Stimulated activated CD8-positive, alpha-beta memory T cell treated with anti-CD3 and anti-CD28 coated beads, Interleukin-12 subunit alpha, Interleukin-12 subunit beta, amount 100 ng/mL, for 1 hour (primary cell): ENCODE measurements around the gene NGB.
"Not testable (repeated sequence)": the region's sequence is repeated elsewhere in the genome, so short reads cannot be mapped to it uniquely, and the experiment has no call there.

Experiments
- DNase-seq: peaks from one replicate; pipeline ENCODE4 v3.0.0-alpha.2; 2020; ENCODE audit warnings: low read depth

The NGB gene, protein sequence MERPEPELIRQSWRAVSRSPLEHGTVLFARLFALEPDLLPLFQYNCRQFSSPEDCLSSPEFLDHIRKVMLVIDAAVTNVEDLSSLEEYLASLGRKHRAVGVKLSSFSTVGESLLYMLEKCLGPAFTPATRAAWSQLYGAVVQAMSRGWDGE

DNA sequence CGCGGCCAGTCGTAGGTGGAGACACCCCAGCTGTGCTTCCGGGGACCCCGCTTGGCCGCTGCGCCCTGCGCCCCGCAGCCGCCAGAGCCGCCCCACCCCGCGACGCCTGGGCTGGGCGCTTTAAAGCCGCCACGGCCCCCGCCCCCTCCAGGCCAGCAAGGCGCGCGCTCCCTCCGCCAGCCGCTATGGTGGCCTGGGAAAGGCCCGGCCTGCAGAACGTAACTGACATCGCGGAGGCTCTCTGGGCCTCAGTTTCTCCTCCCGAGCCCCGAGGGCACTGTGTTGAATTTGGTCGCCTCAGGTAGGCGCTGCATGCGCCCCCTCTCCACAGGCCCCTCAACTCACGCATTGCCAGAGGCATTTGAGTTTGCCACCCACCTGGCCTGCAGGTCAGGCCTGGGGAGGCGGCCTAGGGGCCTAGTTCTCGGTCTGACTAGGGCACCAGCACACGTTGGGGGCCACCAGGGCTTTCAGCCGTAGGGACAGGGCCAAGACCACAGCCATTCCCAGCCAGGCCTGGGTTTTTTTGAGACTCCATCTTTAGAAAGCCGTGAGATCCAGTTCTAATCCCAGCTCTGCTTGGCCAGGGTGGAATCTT, at the start of gene NGB:
Gene NGB, minus strand, starts transcription at position 94 of the 598 bp plus-strand sequence. CDS start 269 bp downstream, outside the sequence.
- no peak for DNase-seq

DNA sequence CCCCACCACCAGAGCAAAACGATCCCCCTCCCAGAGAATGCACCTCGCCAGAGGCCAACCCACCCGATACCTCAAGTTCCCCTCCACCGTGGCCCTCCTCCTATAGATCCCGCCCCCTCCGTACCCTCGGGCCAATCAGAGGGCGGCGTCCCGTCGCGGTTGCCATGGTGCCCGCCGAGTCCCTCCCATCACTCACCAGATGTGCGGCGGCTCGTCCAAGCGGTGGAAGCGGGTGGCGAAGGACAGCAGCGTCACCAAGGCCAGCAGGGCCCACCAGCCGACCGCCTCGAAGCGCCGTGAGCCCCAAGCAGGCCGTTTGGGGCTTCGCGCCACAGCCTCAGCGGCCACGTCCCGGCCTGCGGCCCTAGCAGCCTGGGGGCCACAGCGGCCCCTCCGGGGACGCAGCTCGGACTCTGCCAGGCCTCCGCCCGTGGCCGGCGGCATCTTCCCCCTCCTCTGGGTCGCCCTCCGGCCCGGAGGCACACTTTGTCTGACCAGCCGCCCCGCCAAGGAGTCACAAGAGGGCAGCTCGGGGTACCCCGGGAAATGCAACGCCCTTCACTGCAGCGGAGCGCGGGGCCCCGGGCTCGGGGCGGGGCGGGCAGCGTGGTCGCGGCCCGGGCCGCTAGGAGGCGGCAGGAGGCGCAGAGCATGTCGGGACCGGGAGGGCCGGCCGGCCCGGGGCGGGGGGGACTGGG, 49.4 kb upstream of the NGB start, which contains the start of gene POMT2:
Gene POMT2, minus strand, starts transcription at position 646 of the 698 bp plus-strand sequence. Its CDS starts 202 bp downstream, at position 444.
- peak; percentile 91 for DNase-seq

DNA sequence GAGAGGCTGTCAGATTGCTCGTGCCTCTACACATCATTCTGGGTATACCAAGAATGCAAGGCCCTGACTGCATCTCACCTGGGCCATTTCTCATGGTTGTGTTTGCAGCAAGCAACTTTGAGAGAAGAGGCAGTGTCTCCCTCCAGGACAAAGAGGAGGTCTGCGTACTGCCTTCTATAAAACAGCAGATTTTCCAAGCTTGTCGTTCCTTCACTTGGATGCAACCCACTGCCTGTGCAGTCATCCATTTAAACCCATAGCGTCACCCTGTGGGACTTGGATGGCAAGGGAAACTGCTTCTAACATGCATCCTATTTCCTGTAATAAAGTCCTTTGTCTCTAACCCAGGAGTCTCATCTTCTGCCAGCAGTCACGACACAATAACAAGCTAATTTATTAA, 48.4 kb upstream of the NGB start:
- no peak for DNase-seq

DNA sequence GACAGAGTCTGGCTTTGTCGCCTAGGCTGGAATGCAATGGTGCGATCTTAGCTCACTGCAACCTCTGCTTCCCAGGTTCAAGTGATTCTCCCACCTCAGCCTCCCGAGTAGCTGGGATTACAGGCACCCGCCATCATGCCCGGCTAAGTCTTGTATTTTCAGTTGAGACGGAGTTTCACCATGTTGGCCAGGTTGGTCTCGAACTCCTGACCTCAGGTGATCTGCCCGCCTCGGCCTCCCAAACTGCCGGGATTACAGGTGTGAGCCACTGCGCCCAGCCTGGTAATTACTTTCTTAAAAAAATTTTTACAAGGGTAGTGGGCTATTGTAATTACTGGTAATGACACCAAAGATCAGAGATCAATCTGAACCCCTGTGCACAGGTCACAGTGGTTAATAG, 47.8 kb upstream of the NGB start:
- not testable (repeated sequence) for DNase-seq

DNA sequence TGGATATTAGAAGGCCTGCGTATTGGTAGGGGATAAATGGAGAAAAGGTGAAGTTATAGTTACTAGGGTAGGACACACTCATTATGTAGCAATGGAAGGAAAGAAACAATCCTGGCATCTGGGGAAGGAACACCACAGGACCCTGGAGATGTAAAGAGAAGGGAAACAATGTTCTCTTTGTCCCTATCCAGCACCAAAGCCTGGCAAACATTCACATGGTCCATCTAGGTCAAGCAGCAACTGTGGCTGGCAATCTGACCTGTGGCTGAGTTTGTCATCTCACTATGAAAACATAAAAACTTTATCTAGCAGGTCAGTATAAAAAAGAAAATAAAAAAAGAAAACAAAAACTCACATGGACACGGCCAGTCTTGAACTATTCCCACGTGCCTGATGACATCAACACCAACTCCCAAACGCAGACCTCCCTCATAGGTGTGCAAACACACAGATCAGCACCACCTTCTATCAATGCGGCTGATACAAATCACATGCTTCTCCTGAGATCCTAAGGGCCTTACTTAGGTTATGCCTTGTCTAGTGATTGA, 47.1 kb upstream of the NGB start:
- DNase-seq: no peak

DNA sequence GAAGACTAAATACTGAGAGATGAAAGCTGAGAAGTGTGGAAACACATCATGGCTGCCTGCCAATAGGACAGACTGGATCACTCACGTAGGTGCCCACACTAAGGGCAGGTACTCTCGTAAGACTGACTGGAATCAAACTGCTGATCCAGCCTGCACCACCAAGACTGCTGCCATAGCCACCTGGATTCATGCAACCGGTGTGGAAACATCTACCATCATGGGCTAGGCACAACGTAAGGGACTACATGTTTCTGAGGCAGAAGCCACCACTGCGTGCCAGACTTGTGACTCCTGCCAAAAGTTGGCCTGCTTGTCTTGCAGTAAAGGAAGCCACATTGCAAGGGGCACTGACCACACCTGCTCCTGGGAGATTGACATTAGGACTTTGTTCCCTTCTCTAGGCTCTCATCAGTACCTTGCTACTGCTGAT, 45.9 kb upstream of the NGB start:
- DNase-seq: no peak

DNA sequence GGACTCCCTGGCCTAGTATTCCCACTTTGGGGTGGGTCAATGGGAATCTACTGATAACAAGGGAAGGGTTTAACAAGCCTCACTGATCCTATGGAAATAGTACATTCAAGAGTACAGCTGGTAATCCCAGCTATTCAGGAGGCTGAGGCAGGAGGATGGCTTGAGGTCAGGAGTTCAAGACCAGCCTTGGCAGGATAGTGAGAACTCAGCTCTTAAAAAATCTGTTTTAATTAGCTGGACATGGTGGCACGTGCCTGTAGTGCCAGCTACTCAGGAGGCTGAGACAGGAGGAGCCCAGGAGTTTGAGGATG, 45.1 kb upstream of the NGB start:
- no peak for DNase-seq

DNA sequence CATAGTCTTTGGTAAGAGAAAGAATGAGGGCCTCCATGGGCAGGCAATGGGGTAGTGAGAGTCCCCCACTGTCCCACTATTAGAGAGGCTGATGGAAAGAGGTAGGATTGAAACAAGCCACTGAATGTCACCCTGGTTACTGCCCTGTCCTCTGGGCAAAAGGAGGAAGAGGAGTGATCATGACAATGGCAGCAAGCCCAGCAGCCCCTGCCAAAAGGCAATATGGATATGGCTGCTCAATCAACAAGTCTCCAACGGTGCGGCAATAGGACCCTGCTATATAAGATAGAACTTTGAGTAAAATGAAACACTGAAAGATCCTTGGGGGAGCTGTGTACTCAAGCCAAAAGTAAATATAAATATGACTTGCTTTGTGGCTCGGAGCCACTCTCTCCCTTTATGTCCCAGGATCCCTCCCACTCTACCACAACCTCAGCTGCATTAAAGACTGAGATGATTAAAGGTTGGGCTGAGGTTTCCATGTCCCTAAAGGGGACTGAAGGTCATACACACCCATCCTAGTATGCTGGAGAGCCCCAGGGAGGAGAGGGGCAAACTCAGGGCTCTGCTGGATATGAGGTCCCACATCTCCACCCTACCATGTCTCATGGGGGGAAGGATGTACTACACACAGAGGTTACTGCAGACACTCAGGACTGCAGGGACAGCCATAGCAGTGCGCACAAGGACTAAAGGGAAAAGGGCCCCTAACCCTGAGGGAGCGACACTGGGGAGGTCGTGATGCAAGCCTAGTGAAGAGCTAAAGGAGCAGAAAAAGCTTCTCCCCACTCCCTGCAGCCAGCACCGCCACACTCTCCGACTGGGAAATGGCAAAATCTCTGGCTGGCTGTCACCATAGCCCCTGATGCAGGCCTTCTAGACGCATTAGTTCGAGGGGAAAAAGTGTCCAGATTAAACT, 43.8 kb upstream of the NGB start:
- no peak for DNase-seq

DNA sequence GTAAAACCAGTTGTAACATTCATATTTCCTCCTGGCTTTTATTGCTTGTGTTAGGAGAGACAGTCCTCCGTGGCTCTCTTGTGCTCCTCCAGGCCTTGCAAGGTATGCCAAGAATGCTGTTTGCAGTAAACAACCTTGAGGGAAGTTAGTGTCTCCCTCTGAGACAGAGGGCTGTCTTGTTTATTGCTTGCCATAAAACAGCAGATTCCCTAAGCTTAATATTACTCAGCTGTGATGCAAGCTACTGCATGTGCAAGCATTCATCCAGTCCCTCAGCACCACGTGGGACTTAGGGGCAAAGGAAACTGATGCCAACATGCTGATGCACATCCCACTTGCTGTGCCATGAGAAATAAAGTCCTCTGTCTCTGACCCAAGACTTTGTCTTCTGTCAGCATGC, 43.0 kb upstream of the NGB start:
- no peak for DNase-seq

DNA sequence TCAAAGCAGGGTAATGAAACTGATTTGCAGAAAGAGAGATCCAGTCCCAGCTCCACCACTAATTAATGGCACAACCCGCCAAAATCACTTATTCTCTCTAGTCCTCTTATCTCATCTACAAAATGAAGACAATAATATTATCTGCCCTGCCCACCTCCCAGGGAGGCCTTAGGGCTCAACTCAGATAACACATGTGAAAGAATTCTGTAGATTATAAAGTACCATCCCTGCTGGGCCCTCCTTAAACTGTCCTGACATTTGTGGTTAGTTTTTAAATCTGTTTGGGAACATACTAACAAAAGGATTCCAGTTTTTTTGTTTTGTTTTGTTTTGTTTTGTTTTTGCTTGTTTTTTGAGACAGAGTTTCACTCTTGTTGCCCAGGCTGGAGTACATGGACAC, 42.4 kb upstream of the NGB start:
- no peak for DNase-seq

DNA sequence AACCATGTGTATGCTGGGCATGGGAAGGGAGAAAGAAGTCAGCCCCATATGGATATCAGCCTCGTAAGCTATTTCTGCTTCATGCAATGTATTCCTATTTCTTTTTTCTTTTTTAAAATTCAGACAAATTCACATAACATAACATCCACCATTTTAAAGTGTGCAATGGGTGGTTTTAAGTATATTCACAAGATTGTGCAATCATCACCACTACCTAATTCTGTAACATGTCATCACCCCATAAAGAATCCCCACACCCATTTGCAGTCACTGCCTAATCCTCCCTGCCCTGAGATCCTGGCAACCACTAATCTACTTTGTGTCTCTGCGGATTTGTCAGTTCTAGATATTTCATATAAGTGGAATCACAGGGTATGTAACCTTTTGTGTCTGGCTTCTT, 40.2 kb upstream of the NGB start:
- DNase-seq: no peak

DNA sequence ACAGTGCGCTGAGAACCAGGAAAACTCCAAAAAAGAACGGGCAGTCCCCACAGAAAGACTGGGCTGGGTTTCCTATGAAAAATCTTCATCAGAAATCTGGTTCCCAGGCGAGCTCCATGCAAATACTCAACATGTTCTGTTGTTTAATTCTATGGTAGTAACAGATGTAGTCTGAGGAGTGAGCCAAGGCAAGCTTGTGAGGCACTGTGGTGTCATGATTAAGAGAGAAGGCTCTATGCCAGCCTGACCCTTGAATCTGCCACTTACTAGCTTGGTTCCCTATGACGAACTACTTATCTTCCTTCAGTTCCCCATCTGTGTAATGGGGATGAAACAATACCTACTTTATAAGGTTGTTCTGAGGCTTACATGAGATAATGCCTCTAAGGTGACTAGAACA, 39.0 kb upstream of the NGB start:
- DNase-seq: no peak

DNA sequence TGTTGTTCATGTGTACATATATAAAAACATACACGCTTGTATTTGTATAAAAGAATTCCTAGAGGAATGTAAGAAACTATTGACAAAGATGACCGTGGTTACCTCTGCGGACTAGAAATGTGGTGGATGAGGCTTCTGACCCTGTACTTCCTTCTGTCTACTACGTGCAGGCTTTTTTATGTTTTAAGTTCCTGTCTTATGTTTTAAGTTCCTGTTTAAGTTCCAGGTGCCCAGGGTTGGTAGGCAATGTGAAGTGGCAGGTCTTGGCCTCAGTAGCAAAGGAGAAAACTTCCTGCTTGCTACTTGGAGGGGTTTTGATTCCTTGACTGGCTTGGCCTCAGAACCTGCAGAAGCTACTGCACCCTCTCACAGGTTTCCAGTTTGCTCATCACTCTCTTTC, 38.1 kb upstream of the NGB start:
- DNase-seq: no peak

DNA sequence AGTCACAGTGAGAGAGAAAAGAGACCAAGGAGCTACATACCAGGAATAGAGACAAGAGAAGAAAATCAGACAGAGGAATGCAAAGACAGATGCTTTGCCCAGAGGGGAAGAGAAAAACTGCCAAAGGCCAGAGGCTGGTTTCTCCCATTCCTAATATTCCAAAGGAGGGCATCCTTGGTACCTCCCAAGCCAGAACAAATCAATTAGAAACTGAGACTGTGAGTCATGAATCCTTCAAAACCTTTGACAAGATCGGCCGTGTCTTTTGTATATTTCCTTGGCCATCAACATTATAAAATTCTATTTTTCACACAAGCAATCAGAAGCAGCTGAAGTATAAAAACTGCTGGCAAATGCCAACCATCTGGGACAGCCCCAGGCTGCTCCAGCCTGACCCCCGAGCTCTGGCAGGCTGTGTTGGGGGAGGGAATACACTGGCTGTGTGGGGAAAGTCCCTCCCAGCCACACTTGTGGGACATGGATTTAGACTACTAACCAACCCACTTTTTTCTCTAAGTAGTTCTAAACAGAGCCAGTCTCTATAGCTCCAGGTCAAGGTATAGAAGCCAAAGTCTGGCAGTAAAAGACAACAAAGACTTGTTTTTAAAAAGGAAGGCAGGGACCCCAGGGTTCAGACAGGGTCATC, 36.0 kb upstream of the NGB start:
- no peak for DNase-seq

DNA sequence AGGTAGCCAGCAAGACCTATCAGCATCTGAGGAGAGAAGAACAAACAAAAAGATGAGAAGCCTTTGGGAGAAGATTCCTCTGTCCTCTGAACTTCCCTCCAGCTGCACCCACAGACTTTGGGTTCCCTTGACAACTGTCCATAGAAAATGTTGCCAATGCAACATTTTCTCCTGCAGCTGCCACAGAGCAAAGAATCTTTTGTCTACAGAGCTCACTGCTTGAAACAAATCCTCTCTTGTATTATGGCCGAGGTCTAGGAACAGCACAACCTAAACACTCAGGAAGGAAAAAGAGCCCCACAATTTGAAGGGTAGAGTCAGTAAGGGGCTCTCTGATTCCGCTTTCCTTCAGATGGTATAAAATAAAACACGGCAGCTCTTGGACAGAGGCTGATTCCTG, 35.4 kb upstream of the NGB start:
- DNase-seq: no peak

DNA sequence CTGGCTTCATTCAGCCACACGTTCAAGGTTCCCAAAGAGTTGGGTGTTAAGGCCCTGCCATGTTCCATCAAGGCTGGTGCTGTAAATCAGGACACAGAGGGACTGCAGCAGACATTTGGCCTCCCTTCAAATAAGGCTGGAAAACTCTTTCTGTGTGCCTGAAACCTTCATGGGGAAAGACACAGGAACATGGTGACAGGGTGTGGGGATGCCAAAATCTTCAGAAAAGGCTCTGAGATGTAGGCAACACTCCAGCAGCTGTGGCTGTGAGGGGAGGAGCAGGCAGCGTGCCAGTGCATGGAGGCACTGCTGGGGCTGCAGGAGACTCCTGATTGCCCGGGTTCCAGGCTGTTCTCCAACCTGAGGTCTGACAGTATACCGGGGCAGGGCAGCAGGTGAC, 34.7 kb upstream of the NGB start:
- no peak for DNase-seq

DNA sequence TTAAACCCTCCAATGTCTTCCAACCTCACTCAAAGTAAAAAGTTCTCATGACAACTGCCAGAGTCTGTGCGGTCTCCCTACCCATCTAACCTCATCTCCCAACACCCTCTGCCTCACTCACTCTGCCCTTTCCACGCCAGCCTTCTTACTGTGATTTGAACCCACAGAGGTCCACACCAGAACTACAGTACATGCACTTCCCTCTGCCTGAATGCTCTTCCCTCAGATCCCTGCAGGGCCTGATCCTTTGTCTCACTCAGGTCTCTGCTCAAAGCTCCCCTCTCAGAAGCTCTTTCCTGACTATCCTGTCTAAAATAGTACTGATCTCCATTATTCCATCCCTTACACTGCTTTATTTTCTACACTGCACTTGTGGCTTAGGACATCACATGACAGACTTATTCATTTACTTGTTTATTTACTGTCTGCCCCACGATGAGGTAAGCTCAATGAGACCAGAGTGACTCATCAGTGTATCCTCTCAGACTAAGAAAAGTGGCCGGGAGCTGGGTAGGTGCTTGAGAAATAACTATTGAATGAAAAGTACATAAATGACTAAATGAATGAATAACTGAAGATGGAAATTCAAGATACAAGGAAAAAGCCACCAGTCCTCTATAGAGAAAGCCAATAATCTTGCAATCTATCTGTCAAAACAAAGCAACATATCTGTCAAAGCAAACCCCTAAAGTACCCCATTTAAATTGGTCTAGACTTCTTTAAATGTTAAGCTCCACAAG, 32.6 kb upstream of the NGB start:
- no peak for DNase-seq

DNA sequence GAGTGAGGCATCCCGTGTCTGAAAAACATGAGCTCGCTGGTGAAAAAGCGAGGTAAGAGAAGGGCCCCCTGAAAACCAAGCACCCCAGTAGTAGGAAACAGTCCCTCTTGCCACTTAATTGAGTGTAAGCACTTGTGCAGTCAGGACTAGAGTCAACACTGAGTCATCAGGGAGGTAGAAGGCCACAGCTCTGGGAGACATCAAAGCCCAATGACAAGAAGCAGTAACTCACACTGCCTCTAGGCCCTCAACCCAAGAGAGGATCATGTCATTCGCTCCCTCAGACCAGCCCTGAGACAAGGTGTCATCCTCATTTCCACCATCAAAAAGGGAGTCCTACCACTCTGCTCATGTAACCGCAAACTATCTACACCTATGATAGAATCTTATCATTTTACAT, 31.9 kb upstream of the NGB start:
- no peak for DNase-seq

DNA sequence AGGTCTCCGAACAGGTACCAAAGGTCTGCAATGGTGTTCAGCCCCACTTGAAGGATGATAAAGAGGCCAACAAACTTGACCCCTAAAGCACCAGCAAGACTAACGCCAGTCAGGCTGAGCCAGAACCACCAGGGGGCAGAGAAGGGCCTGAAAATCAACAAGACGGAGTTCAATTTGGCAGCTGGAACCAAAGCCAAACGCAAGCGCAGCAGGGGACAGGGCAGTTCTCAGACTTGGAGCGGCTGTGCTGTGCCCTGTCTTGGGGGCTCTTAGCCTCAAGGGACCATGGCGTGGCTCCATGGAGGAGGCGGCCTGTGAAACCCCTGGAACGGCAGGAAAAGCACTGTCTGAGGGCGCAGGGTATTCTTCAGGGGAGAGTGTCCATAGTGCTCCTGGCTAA, 30.1 kb upstream of the NGB start:
- DNase-seq: peak; percentile 27

DNA sequence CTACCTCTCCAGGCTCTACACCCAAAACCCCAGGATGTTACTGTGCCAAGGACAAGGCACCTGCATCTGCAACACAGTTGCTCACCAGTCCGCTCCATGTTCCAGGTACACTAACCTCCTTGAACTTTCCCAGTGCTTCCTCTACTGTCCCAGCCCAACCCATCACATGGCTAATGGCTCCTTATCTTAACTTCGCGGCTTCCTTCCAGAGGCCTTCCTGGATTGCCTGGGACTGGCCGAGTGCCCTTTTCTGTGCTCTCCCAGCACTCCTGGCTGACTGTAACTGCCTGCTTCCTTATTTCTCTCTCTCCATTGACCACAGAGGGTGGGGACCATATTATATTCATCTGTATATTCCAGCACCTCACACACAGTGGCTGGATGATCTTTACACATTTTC, 28.8 kb upstream of the NGB start:
- DNase-seq: no peak

DNA sequence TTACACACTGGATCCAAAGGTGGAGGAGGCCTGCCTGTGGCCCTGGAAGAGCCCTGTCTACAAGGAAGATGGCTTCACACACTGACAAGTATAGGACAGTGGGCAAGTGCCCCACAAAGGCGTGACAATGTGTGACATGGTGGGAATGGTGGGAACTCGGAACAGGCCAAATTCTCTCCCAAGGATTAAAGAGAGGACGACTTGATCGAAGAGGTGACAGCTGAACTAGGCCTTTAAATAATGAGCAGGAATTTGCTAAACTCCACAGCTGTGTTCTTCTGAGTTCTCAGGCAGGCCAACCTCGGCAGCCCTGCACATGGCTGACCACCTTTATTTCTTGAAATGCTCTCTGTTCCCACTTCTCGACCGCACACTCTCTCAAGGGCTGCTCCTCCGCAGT, 25.9 kb upstream of the NGB start:
- no peak for DNase-seq
